WTC11 (cell line): ENCODE results near the gene C1QTNF8. TPM values are rescaled to one million over a fixed set of nuclear protein-coding genes. Genes with fewer than 3 reads are reported as not detected.
A peak's percentile ranks its signal among the peaks of the same experiment; 100 is the strongest.
"Not testable (repeated sequence)": the region's sequence is repeated elsewhere in the genome, so short reads cannot be mapped to it uniquely, and the experiment has no call there.

Source experiments
- ATAC-seq: fragments of 200-7000 bp; cut with Tn5 transposase; 2 replicates; pipeline ENCODE4 v1.10.0; 2021; ENCODE audit warnings: mild to moderate bottlenecking, moderate library complexity
- CTCF ChIA-PET: fragments of 300-600 bp; sonication (Branson Sonifier 250); formaldehyde crosslinking; loops from one replicate; lab custom pipeline; 2021; ENCODE audit warnings: antibody characterized with exemption; lab: Charles Lee
- POLR2A ChIA-PET: fragments of 350-600 bp; sonication (Branson Sonifier 250); formaldehyde crosslinking; loops from one replicate; lab custom pipeline; 2021; ENCODE audit warnings: antibody characterized with exemption; lab: Charles Lee
- DNase-seq: peaks from one replicate; pipeline ENCODE4 v3.0.0; 2021; ENCODE audit warnings: low spot score
- H3K27ac Mint-ChIP-seq: 2 replicates; pipeline ENCODE4 v1.8.0; 2021; ENCODE audit warnings: mixed read lengths
- H3K27me3 Mint-ChIP-seq: 2 replicates; pipeline ENCODE4 v1.8.0; 2021; ENCODE audit warnings: low read depth, mild to moderate bottlenecking, moderate library complexity, mixed read lengths
- H3K36me3 Mint-ChIP-seq: 2 replicates; pipeline ENCODE4 v1.8.0; 2021; ENCODE audit warnings: mixed read lengths
- H3K4me1 Mint-ChIP-seq: 2 replicates; pipeline ENCODE4 v1.8.0; 2022; ENCODE audit warnings: mixed read lengths
- H3K4me3 Mint-ChIP-seq: 2 replicates; pipeline ENCODE4 v1.8.0; 2021; ENCODE audit warnings: mild to moderate bottlenecking, moderate library complexity, mixed read lengths
- H3K9me3 Mint-ChIP-seq: 2 replicates; pipeline ENCODE4 v1.8.0; 2021; ENCODE audit warnings: mixed read lengths
- CDX4 ChIP-seq: fragments of 250-450 bp; sonication (Bioruptor Pico); IDR thresholded peaks from 2 replicates; pipeline ENCODE4 v1.9.0; 2021; ENCODE audit warnings: moderate library complexity, mild to moderate bottlenecking, inconsistent platforms, borderline replicate concordance
- CREB1 ChIP-seq: sonication (generic); formaldehyde crosslinking; IDR thresholded peaks from 2 replicates; pipeline ENCODE4 v1.8.0; 2023; ENCODE audit warnings: mild to moderate bottlenecking, missing genetic modification reagents
- ETV6 ChIP-seq: sonication (generic); formaldehyde crosslinking; IDR thresholded peaks from 2 replicates; pipeline ENCODE4 v1.8.1; 2022; ENCODE audit warnings: mild to moderate bottlenecking, missing genetic modification reagents
- FOXJ3 ChIP-seq: sonication (generic); formaldehyde crosslinking; IDR thresholded peaks from 2 replicates; pipeline ENCODE4 v1.9.0; 2021; ENCODE audit warnings: missing genetic modification reagents, mild to moderate bottlenecking, borderline replicate concordance
- FOXK1 ChIP-seq: sonication (generic); formaldehyde crosslinking; IDR thresholded peaks from 2 replicates; pipeline ENCODE4 v1.8.0; 2022; ENCODE audit warnings: mild to moderate bottlenecking, moderate library complexity, missing genetic modification reagents
- GABPB1 ChIP-seq: sonication (generic); formaldehyde crosslinking; IDR thresholded peaks from 2 replicates; pipeline ENCODE4 v1.8.1; 2023; ENCODE audit warnings: mild to moderate bottlenecking, missing genetic modification reagents
- GTF2I ChIP-seq: fragments of 250-450 bp; sonication (Bioruptor Pico); conservative IDR thresholded peaks from 2 replicates; pipeline ENCODE4 v1.4.0; 2021; ENCODE audit warnings: mild to moderate bottlenecking
- MXD4 ChIP-seq: fragments of 250-450 bp; sonication (Bioruptor Pico); IDR thresholded peaks from 2 replicates; pipeline ENCODE4 v1.8.0; 2021; ENCODE audit warnings: mild to moderate bottlenecking, moderate library complexity, borderline replicate concordance
- MYBL2 ChIP-seq: sonication (generic); formaldehyde crosslinking; IDR thresholded peaks from 2 replicates; pipeline ENCODE4 v1.8.1; 2023; ENCODE audit warnings: mild to moderate bottlenecking, moderate library complexity, missing genetic modification reagents
- OVOL2 ChIP-seq: fragments of 250-450 bp; sonication (Bioruptor Pico); IDR thresholded peaks from 2 replicates; pipeline ENCODE4 v1.9.0; 2021; ENCODE audit warnings: mild to moderate bottlenecking, borderline replicate concordance
- SOX15 ChIP-seq: fragments of 250-450 bp; sonication (Bioruptor Pico); IDR thresholded peaks from 2 replicates; pipeline ENCODE4 v1.9.0; 2021; ENCODE audit warnings: mild to moderate bottlenecking
- SP1 ChIP-seq: sonication (generic); formaldehyde crosslinking; conservative IDR thresholded peaks from 2 replicates; pipeline ENCODE4 v1.8.1; 2022; ENCODE audit warnings: missing genetic modification reagents
- TEAD1 ChIP-seq: sonication (generic); formaldehyde crosslinking; IDR thresholded peaks from 2 replicates; pipeline ENCODE4 v1.8.0; 2022; ENCODE audit warnings: mild to moderate bottlenecking, missing genetic modification reagents
- TEAD4 ChIP-seq: sonication (generic); formaldehyde crosslinking; IDR thresholded peaks from 2 replicates; pipeline ENCODE4 v1.8.0; 2022; ENCODE audit warnings: mild to moderate bottlenecking, missing genetic modification reagents
- TP53 ChIP-seq: sonication (generic); formaldehyde crosslinking; IDR thresholded peaks from 2 replicates; pipeline ENCODE4 v1.8.1; 2023; ENCODE audit warnings: mild to moderate bottlenecking, missing genetic modification reagents
- ZNF138 ChIP-seq: sonication (generic); formaldehyde crosslinking; conservative IDR thresholded peaks from 2 replicates; pipeline ENCODE4 v1.8.1; 2022; ENCODE audit warnings: mild to moderate bottlenecking, moderate library complexity, missing genetic modification reagents
- ZNF425 ChIP-seq: fragments of 250-450 bp; sonication (Bioruptor Pico); conservative IDR thresholded peaks from 2 replicates; pipeline ENCODE4 v1.9.0; 2021; ENCODE audit warnings: mild to moderate bottlenecking
- total RNA-seq: library from RNA; stranded (reverse); gene quantifications from 3 replicates; pipeline ENCODE4 v1.2.3, GENCODE V29; 2021
- TF ChIP-seq, protein P1 (sequence below): sonication (generic); formaldehyde crosslinking; IDR thresholded peaks from 2 replicates; pipeline ENCODE4 v1.8.0; 2022; ENCODE audit warnings: mild to moderate bottlenecking, missing genetic modification reagents
- TF ChIP-seq, protein P2 (sequence below): sonication (generic); formaldehyde crosslinking; IDR thresholded peaks from 2 replicates; pipeline ENCODE4 v1.8.0; 2022; ENCODE audit warnings: mild to moderate bottlenecking, missing genetic modification reagents

The C1QTNF8 gene
- total RNA-seq, 1 experiment from 2014 or later: 0.13 TPM

GRCh38 chr16:1093284-1094123 lies 2.5 kb downstream of the C1QTNF8 start:
- no peak overlapping the region for H3K4me3 Mint-ChIP-seq
- DNase-seq: peak; percentile 49
- POLR2A ChIA-PET: no interaction called here
- no peaks in the 10 kb centered on the region for H3K4me1 Mint-ChIP-seq
- peaks cover 3% of the 10 kb centered on the region; the same call in 1 of the 2 replicates for H3K36me3 Mint-ChIP-seq
- no peak for TF ChIP-seq ZNF425 (CRISPR knock-in tag)
- no peak for TF ChIP-seq TEAD1 (CRISPR knock-in tag)
- TF ChIP-seq CDX4: no peak
- no peak for TF ChIP-seq ETV6 (CRISPR knock-in tag)
- TF ChIP-seq, protein P1, sequence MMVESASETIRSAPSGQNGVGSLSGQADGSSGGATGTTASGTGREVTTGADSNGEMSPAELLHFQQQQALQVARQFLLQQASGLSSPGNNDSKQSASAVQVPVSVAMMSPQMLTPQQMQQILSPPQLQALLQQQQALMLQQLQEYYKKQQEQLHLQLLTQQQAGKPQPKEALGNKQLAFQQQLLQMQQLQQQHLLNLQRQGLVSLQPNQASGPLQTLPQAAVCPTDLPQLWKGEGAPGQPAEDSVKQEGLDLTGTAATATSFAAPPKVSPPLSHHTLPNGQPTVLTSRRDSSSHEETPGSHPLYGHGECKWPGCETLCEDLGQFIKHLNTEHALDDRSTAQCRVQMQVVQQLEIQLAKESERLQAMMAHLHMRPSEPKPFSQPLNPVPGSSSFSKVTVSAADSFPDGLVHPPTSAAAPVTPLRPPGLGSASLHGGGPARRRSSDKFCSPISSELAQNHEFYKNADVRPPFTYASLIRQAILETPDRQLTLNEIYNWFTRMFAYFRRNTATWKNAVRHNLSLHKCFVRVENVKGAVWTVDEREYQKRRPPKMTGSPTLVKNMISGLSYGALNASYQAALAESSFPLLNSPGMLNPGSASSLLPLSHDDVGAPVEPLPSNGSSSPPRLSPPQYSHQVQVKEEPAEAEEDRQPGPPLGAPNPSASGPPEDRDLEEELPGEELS (CRISPR knock-in tag): no peak
- peak; percentile 51 for ATAC-seq
- CTCF ChIA-PET: interaction anchor here (1.8 to 2.0 kb wide), 2 partner anchors 9 to 36 kb away, joined by 6 to 7 read pairs; no protein-coding TSS in a partner anchor
- peaks cover 4% of the 10 kb centered on the region for H3K9me3 Mint-ChIP-seq
- H3K27me3 Mint-ChIP-seq: no peaks in the 10 kb centered on the region; the same call in 1 of the 2 replicates
- no peak overlapping the region for H3K27ac Mint-ChIP-seq

GRCh38 chr16:1092685-1093283 lies 3.3 kb downstream of the C1QTNF8 start:
- H3K36me3 Mint-ChIP-seq, H3K27me3 Mint-ChIP-seq, POLR2A ChIA-PET, DNase-seq, H3K9me3 Mint-ChIP-seq, H3K27ac Mint-ChIP-seq, H3K4me1 Mint-ChIP-seq, ATAC-seq, H3K4me3 Mint-ChIP-seq: not testable (repeated sequence)
- CTCF ChIA-PET: interaction anchor here (1.8 to 2.0 kb wide), 2 partner anchors 10 to 35 kb away, joined by 6 to 7 read pairs; no protein-coding TSS in a partner anchor

- Mint-ChIP-seq H3K27me3 (no peaks in the 10 kb centered on the region; the same call in 1 of the 2 replicates), H3K9me3 (peaks cover 4% of the 10 kb centered on the region), H3K4me1 (no peaks in the 10 kb centered on the region), H3K4me3 (no peak overlapping the region), H3K27ac (no peak overlapping the region), H3K36me3 (peaks cover 3% of the 10 kb centered on the region; the same call in 1 of the 2 replicates)
- no peak for DNase-seq
- ATAC-seq: no peak
- ChIA-PET POLR2A (no interaction called here), CTCF (interaction anchor here (1.6 kb wide), 1 partner anchor 35 kb away, joined by 6 read pairs; no protein-coding TSS in a partner anchor)
- TF ChIP-seq ZNF138 (CRISPR knock-in tag): no peak
- 0 out of 2 replicates have a peak, but pooled peaks have one; percentile 21 for TF ChIP-seq TEAD4
- no peak for TF ChIP-seq SOX15 (CRISPR knock-in tag)
These were observed 4.0 kb downstream of the C1QTNF8 start for GRCh38 chr16:1091992-1092552.

DNA sequence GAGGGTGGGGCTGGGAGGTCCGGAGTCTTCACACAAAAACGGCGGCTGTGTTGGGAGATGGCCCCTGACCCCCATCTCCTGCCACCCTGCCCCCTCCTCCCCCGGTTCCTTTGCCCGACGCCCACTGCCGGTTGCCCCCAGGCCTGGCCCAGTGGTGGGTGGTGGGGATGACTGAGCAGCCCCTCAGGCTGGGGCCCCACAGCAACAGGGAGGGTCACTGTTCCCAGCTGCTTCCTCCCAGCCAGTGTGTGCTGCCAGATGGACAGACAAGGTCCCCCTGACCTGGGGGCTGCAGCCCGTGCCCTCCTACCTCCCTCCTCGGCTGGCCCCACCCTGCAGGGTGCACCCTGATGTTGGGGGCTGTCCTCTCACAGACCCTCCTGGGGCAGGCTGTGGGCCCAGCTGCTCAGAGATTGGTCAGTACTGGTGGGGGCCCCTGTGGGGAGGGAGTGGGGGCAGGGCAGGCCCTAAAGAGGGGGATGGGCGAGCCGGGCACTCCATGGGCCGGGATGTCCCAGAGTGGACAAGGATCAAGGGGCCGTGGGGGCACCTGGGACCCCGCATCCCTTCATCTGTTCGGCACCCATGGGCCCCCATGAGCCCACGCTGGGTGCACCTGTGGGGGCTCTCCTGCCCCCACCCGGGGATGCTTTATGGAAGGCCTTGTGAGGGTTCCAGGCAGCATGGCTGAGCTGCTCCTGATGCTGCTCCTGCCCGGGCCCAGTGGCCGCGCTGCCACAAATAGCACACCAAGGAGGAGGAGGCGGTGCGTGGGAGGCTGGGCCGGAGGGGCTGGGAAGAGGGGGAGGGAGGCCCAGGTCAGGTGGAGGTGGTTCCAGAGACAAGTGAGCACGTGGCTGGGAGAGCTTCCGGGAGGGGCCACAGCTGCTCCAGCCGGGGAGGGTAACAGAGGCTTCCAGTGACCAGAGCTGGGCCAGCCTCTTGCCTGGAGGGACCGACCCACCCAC lies 5.1 kb downstream of the C1QTNF8 start:
- CTCF ChIA-PET: interaction anchor here (1.6 kb wide), 1 partner anchor 33 kb away, joined by 6 read pairs; no protein-coding TSS in a partner anchor
- H3K27me3 Mint-ChIP-seq: peaks cover under 1% of the 10 kb centered on the region; the same call in 1 of the 2 replicates
- H3K27ac Mint-ChIP-seq: no peak overlapping the region
- POLR2A ChIA-PET: no interaction called here
- no peaks in the 10 kb centered on the region for H3K4me1 Mint-ChIP-seq
- ATAC-seq: no peak
- no peak for DNase-seq
- H3K4me3 Mint-ChIP-seq: no peak overlapping the region
- H3K36me3 Mint-ChIP-seq: peaks cover 3% of the 10 kb centered on the region; the same call in 1 of the 2 replicates
- peaks cover 4% of the 10 kb centered on the region for H3K9me3 Mint-ChIP-seq
- TF ChIP-seq MXD4 (CRISPR knock-in tag) (no peak), FOXK1 (CRISPR knock-in tag) (no peak), FOXJ3 (CRISPR knock-in tag) (no peak), GABPB1 (CRISPR knock-in tag) (no peak), MYBL2 (CRISPR knock-in tag) (no peak), OVOL2 (no peak), ETV6 (CRISPR knock-in tag) (no peak), GTF2I (CRISPR knock-in tag) (no peak), TEAD4 (no peak), CREB1 (no peak), TP53 (CRISPR knock-in tag) (no peak), SP1 (CRISPR knock-in tag) (no peak)
- TF ChIP-seq, protein P2, sequence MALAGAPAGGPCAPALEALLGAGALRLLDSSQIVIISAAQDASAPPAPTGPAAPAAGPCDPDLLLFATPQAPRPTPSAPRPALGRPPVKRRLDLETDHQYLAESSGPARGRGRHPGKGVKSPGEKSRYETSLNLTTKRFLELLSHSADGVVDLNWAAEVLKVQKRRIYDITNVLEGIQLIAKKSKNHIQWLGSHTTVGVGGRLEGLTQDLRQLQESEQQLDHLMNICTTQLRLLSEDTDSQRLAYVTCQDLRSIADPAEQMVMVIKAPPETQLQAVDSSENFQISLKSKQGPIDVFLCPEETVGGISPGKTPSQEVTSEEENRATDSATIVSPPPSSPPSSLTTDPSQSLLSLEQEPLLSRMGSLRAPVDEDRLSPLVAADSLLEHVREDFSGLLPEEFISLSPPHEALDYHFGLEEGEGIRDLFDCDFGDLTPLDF (CRISPR knock-in tag): no peak
